Kidney tubule cell (primary cell): ENCODE measurements around the gene FOXN3.

Experiments
- DNase-seq: peaks from one replicate; pipeline ENCODE4 v3.0.0-alpha.2; 2018; ENCODE audit warnings: low spot score

The FOXN3 gene

GRCh38 chr14:89382901-89383845 is 33.9 kb downstream of the FOXN3 start:
- no peak for DNase-seq

GRCh38 chr14:89382487-89382886 is 34.5 kb downstream of the FOXN3 start:
- no peak for DNase-seq

GRCh38 chr14:89379891-89380820 is 36.9 kb downstream of the FOXN3 start:
- no peak for DNase-seq

GRCh38 chr14:89379006-89379405 is 38.0 kb downstream of the FOXN3 start:
- DNase-seq = no peak

- peak; percentile 88 for DNase-seq
Observed at GRCh38 chr14:89378119-89378518, 38.9 kb downstream of the FOXN3 start.

GRCh38 chr14:89377544-89377943 is 39.5 kb downstream of the FOXN3 start:
- DNase-seq = no peak

- DNase-seq = no peak
Observed at GRCh38 chr14:89374908-89375307, 42.1 kb downstream of the FOXN3 start.

- no peak for DNase-seq
Observed at GRCh38 chr14:89373185-89373584, 43.8 kb downstream of the FOXN3 start.

GRCh38 chr14:89372512-89372883 is 44.5 kb downstream of the FOXN3 start:
- no peak for DNase-seq

- no peak for DNase-seq
Observed at GRCh38 chr14:89371585-89372511, 45.2 kb downstream of the FOXN3 start.

- no peak for DNase-seq
Observed at GRCh38 chr14:89370781-89371180, 46.3 kb downstream of the FOXN3 start.

- DNase-seq = no peak
Observed at GRCh38 chr14:89370381-89370780, 46.7 kb downstream of the FOXN3 start.

GRCh38 chr14:89369656-89370055 is 47.4 kb downstream of the FOXN3 start:
- DNase-seq = no peak

GRCh38 chr14:89368490-89369477 is 48.2 kb downstream of the FOXN3 start:
- DNase-seq = peak; percentile 23

GRCh38 chr14:89367779-89368120 is 49.3 kb downstream of the FOXN3 start:
- no peak for DNase-seq

GRCh38 chr14:89366864-89367778 is 49.9 kb downstream of the FOXN3 start:
- DNase-seq = no peak

GRCh38 chr14:89365061-89365801 is 51.8 kb downstream of the FOXN3 start:
- no peak for DNase-seq

GRCh38 chr14:89364316-89364715 is 52.7 kb downstream of the FOXN3 start:
- DNase-seq = no peak

GRCh38 chr14:89360277-89360676 is 56.8 kb downstream of the FOXN3 start:
- no peak for DNase-seq
